Thyroid gland (tissue), 4 donors: Measurements from ENCODE around the gene FEN1.

ENCODE experiments used
- POLR2A ChIP-seq, 2 donors: fragments of 450-650 bp; IDR thresholded peaks; one replicate each; pipeline ENCODE4 v1.6.1; 2017; ENCODE audit warnings: antibody characterized with exemption in 2 of 2, mild to moderate bottlenecking in 2 of 2, moderate library complexity in 1 of 2
- TF ChIP-seq, protein P1 (sequence below), 6 experiments: fragments of 200-600 bp in 3 of 6; fragments of 450-650 bp in 3 of 6; sonication (generic) in 3 of 6; IDR thresholded peaks; one replicate each; pipeline ENCODE4 v1.5.1; 2016 to 2019; ENCODE audit warnings: antibody characterized with exemption in 6 of 6, mild to moderate bottlenecking in 2 of 6, inconsistent platforms in 1 of 6, moderate library complexity in 1 of 6

DNA sequence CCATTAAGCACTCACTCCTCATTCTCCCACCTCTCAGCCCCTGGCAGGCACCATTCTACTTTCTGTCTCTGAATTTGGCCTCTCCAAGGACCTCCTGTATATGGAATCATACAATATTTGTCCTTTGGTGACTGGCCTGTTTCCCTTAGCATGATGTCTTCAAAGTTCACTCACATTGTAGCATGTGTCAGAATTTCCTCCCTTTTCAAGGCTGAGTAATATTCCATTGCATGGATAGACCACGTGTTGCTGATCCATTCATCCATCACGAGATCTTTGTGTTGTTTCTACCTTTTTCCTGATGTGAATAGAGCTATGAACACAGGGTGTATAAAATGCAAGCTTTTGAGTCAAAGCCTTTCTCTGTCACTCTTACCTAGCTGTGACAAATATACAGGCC, 47.0 kb downstream of the FEN1 start:
- TF ChIP-seq, protein P1, sequence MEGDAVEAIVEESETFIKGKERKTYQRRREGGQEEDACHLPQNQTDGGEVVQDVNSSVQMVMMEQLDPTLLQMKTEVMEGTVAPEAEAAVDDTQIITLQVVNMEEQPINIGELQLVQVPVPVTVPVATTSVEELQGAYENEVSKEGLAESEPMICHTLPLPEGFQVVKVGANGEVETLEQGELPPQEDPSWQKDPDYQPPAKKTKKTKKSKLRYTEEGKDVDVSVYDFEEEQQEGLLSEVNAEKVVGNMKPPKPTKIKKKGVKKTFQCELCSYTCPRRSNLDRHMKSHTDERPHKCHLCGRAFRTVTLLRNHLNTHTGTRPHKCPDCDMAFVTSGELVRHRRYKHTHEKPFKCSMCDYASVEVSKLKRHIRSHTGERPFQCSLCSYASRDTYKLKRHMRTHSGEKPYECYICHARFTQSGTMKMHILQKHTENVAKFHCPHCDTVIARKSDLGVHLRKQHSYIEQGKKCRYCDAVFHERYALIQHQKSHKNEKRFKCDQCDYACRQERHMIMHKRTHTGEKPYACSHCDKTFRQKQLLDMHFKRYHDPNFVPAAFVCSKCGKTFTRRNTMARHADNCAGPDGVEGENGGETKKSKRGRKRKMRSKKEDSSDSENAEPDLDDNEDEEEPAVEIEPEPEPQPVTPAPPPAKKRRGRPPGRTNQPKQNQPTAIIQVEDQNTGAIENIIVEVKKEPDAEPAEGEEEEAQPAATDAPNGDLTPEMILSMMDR (IDR thresholded peaks at IDR 0.05), result no peak
- no peak for TF ChIP-seq POLR2A (IDR thresholded peaks at IDR 0.05)
